Tibial nerve (tissue), 4 donors: ENCODE results near the gene FNDC11. TPM values are rescaled to one million over a fixed set of nuclear protein-coding genes. Genes with fewer than 3 reads are reported as not detected.

Experiments used
- DNase-seq, 2 donors: peaks; one replicate each; pipeline ENCODE4 v3.0.0-alpha.2; 2019; ENCODE audit warnings: low spot score in 2 of 2
- H3K27ac ChIP-seq, 4 donors: fragments of 200-600 bp; sonication (generic) in 3 of 4; one replicate each; pipeline ENCODE4 v1.5.1; 2017 to 2019; ENCODE audit warnings: mild to moderate bottlenecking in 1 of 4
- H3K27me3 ChIP-seq, 2 donors: fragments of 200-600 bp; sonication (generic) in 1 of 2; one replicate each; pipeline versions ENCODE4 v1.5.1 to v1.6.0; 2017 to 2019
- H3K36me3 ChIP-seq, 3 donors: fragments of 200-600 bp; sonication (generic); one replicate each; pipeline ENCODE4 v1.5.1; 2018 to 2019
- H3K4me1 ChIP-seq, 4 donors: fragments of 200-600 bp; sonication (generic) in 3 of 4; one replicate each; pipeline ENCODE4 v1.5.1; 2017 to 2019
- H3K4me3 ChIP-seq, 4 donors: fragments of 200-600 bp; sonication (generic) in 3 of 4; one replicate each; pipeline ENCODE4 v1.5.1; 2017 to 2019; ENCODE audit warnings: mild to moderate bottlenecking in 1 of 4, moderate library complexity in 1 of 4
- H3K9me3 ChIP-seq, 4 donors: fragments of 200-600 bp; sonication (generic) in 3 of 4; one replicate each; pipeline ENCODE4 v1.5.1; 2017 to 2019
- EP300 ChIP-seq, 2 donors: sonication (generic); formaldehyde crosslinking; IDR thresholded peaks; one replicate each; pipeline ENCODE4 v1.6.1; 2017; ENCODE audit warnings: antibody characterized with exemption in 2 of 2, mild to moderate bottlenecking in 1 of 2
- POLR2A ChIP-seq, 2 donors: fragments of 450-650 bp; IDR thresholded peaks; one replicate each; pipeline ENCODE4 v1.6.1; 2017; ENCODE audit warnings: antibody characterized with exemption in 2 of 2, mild to moderate bottlenecking in 2 of 2, moderate library complexity in 2 of 2
- WGBS, 2 donors: methylation state at CpG; one replicate each; pipeline ENCODE4 v1.1.5; 2018; 5-methylcytosine and 5-hydroxymethylcytosine counted together
- total RNA-seq, 4 donors: library from RNA; depleted of rRNA; stranded (reverse); fragments of >200 nt; gene quantifications; one replicate each; pipeline ENCODE4 v1.1.0, GENCODE V29; 2016
- TF ChIP-seq, protein P1 (sequence below), 5 experiments: fragments of 200-600 bp in 3 of 5; fragments of 450-650 bp in 2 of 5; sonication (generic) in 3 of 5; IDR thresholded peaks; one replicate each; pipeline ENCODE4 v1.5.1; 2016 to 2019; ENCODE audit warnings: antibody characterized with exemption in 5 of 5, mild to moderate bottlenecking in 3 of 5, moderate library complexity in 2 of 5

FNDC11 gene
- total RNA-seq, 4 donors from 2014 or later = 0.21 to 1.4 (median 0.30) TPM; not detected in 1

DNA sequence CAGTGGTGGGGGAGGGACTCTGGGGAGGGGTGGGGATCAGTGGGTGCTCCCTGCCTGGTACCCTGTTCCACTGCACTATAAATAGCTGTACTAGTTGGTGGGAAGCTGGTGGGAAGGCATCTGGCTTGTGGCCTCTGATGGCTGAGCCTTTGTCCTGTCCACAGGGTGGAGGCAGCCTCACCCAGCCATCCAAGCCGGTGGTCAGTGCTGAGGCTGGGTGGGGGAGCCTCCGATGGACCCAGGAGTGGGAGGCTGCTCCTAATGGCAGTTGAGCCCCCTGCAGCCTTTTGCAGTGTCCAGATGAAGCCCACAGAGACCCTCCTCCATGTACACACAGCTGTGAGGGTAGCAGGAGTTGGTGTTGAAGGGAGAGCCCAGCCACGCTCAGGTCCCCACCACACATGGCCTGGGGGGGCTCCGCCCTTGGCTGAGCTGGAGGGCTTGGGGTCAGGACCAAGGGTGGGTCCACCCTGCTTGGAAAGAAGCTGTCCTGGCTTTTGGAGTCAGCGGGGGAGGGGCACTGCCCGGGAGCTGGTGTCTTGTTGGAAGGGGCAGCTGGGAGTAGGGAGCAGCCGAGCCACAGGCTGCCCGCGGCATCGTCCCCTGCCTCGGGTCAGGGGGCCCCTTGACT lies 30.9 kb upstream of the FNDC11 start:
- WGBS, 2 donors = 87 to 91% methylated on average over 9 to 11 of the region's 11 CpGs
- H3K27me3 ChIP-seq = peaks cover 0 to under 1% of the 10 kb centered on the region in 2 donors
- peaks cover 0 to 10% (median 0%) of the 10 kb centered on the region in 4 donors for H3K9me3 ChIP-seq
- no peak for DNase-seq
- peak overlapping the region in 2 of 4 donors; percentile 16 to 100 for H3K27ac ChIP-seq
- peaks cover 0 to 43% (median 16%) of the 10 kb centered on the region in 4 donors for H3K4me1 ChIP-seq
- H3K4me3 ChIP-seq = no peak overlapping the region
- no peak for TF ChIP-seq EP300 (IDR thresholded peaks at IDR 0.05)
- TF ChIP-seq, protein P1, sequence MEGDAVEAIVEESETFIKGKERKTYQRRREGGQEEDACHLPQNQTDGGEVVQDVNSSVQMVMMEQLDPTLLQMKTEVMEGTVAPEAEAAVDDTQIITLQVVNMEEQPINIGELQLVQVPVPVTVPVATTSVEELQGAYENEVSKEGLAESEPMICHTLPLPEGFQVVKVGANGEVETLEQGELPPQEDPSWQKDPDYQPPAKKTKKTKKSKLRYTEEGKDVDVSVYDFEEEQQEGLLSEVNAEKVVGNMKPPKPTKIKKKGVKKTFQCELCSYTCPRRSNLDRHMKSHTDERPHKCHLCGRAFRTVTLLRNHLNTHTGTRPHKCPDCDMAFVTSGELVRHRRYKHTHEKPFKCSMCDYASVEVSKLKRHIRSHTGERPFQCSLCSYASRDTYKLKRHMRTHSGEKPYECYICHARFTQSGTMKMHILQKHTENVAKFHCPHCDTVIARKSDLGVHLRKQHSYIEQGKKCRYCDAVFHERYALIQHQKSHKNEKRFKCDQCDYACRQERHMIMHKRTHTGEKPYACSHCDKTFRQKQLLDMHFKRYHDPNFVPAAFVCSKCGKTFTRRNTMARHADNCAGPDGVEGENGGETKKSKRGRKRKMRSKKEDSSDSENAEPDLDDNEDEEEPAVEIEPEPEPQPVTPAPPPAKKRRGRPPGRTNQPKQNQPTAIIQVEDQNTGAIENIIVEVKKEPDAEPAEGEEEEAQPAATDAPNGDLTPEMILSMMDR (IDR thresholded peaks at IDR 0.05) = no peak
- no peak for TF ChIP-seq POLR2A (IDR thresholded peaks at IDR 0.05)
- peaks cover 0 to 26% (median 0%) of the 10 kb centered on the region in 3 donors for H3K36me3 ChIP-seq

DNA sequence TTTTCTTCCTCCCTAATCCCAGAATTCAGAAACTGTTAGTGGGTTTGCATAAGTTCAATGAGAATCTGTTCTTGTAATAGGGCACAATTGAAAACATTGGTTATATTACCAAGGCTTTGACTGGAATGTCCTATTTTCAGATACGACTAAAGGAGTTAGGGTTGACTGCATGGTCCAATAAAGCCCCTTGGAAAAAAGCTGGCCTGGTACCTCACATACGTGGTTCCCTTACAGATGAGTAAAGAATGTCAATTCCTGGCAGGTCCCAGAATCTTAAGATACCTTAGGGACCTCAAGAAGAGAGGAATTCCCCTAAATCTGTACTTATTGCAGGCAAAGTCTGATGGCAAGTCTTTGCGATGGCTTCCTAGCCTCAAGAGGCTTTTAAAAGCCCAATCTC lies 28.8 kb upstream of the FNDC11 start:
- peaks cover 0 to 26% (median 0%) of the 10 kb centered on the region in 3 donors for H3K36me3 ChIP-seq
- no peak for TF ChIP-seq POLR2A (IDR thresholded peaks at IDR 0.05)
- no peak for TF ChIP-seq EP300 (IDR thresholded peaks at IDR 0.05)
- TF ChIP-seq, protein P1 (IDR thresholded peaks at IDR 0.05) = no peak
- 48 to 49% methylated on average over 3 of the region's 3 CpGs for WGBS, 2 donors
- no peak overlapping the region for H3K27ac ChIP-seq
- H3K4me3 ChIP-seq = no peak overlapping the region
- peaks cover 0 to 10% (median 0%) of the 10 kb centered on the region in 4 donors for H3K9me3 ChIP-seq
- DNase-seq = no peak
- no peaks in the 10 kb centered on the region for H3K27me3 ChIP-seq
- peaks cover 0 to 34% (median 16%) of the 10 kb centered on the region in 4 donors for H3K4me1 ChIP-seq

DNA sequence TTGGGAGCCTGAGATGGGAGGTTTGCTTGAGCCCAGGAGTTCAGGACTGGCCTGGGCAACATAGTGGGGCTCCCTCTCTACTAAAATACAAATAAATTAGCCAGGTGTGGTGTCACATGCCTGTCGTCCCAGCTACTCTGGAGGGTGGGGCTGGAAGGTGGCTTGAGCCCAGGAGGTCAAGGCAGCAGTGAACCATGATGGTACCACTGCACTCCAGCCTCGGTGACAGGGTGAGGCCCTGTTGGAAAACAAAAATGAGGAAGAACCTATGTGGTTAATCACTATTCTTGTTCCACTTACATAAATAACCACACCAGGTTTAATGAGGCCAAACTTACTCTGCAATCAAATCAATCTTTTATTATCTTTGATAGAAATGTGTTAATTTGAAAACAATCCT lies 28.0 kb upstream of the FNDC11 start:
- Histone ChIP-seq H3K4me1 (peaks cover 0 to 40% (median 16%) of the 10 kb centered on the region in 4 donors), H3K27ac (no peak overlapping the region), H3K36me3 (peaks cover 0 to 26% (median 0%) of the 10 kb centered on the region in 3 donors), H3K4me3 (no peak overlapping the region), H3K9me3 (peaks cover 0 to 10% (median 0%) of the 10 kb centered on the region in 4 donors), H3K27me3 (no peaks in the 10 kb centered on the region)
- DNase-seq = no peak
- TF ChIP-seq, protein P1 (IDR thresholded peaks at IDR 0.05) = no peak
- TF ChIP-seq POLR2A (IDR thresholded peaks at IDR 0.05) (no peak), EP300 (IDR thresholded peaks at IDR 0.05) (no peak)
- 13 to 39% methylated on average over 2 of the region's 2 CpGs for WGBS, 2 donors

DNA sequence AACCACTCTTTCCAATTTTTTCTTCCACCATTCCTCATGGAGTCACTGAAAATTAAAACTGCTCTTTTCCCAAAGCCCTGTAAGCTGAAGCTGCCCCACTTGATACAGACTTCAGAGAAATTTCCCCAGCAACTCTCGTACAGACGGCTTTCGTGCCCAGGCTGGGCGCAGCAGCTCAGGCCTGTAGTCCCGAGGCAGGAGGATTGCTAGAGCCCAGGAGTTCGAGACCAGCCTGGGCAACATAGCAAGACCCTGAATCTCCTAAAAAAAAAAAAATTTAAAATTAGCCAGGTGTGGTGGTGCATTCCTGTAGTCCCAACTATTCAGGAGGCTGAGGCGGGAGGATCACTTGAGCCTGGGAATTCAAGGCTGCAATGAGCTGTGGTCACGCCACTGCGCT lies 26.8 kb upstream of the FNDC11 start:
- Histone ChIP-seq H3K4me3 (no peak overlapping the region), H3K4me1 (peaks cover 0 to 30% (median 6%) of the 10 kb centered on the region in 4 donors), H3K27ac (no peak overlapping the region), H3K9me3 (peaks cover 0 to 10% (median 0%) of the 10 kb centered on the region in 4 donors), H3K36me3 (peaks cover 0 to 18% (median 0%) of the 10 kb centered on the region in 3 donors), H3K27me3 (no peaks in the 10 kb centered on the region)
- TF ChIP-seq, protein P1 (IDR thresholded peaks at IDR 0.05) = no peak
- TF ChIP-seq POLR2A (IDR thresholded peaks at IDR 0.05) (no peak), EP300 (IDR thresholded peaks at IDR 0.05) (no peak)
- WGBS, 2 donors = 82 to 84% methylated on average over 9 of the region's 9 CpGs
- DNase-seq = no peak

DNA sequence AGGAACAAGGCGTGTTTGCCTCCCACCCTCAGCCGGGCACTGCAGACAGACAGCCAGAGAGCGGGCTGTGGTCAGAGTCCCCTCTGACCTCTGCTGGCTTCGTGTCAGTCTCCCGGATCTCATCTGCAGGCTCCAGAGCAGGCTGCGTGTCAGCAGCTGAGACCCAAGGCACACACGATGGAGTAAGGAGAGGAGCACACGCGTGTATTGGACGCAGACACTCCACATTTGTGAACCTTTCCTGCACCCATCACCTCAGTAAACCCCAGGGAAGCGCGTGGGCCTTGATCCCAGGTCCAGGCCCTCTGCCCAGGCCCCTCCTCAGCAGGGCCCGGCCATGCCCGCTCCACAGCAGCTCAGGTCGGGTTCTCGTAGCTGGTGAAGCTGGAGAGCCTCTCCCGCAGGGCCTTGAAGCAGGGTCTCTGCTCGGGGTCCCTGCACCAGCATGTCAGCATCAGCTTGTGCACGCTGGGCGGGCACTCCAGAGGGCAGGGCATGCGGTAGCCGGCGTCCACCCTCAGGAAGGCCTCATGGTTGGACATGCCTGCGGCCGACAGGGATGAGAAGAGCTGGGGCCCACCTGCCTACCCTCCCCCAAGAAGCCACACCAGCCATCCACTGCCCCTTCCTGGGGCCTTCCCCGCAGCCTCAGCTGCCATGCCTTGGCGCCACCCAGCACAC lies 24.6 kb upstream of the FNDC11 start:
- H3K4me3 ChIP-seq = no peak overlapping the region
- no peaks in the 10 kb centered on the region for H3K9me3 ChIP-seq
- peaks cover 0 to 23% (median under 1%) of the 10 kb centered on the region in 4 donors for H3K4me1 ChIP-seq
- no peak overlapping the region for H3K27ac ChIP-seq
- DNase-seq = no peak
- H3K36me3 ChIP-seq = no peaks in the 10 kb centered on the region
- TF ChIP-seq, protein P1 (IDR thresholded peaks at IDR 0.05) = no peak
- TF ChIP-seq POLR2A (IDR thresholded peaks at IDR 0.05) (no peak), EP300 (IDR thresholded peaks at IDR 0.05) (no peak)
- H3K27me3 ChIP-seq = peaks cover 0 to 7% of the 10 kb centered on the region in 2 donors
- 60 to 76% methylated on average over 18 to 25 of the region's 27 CpGs for WGBS, 2 donors
